Left ventricle myocardium inferior (tissue), 1 donor: Measurements from ENCODE around the gene ANO9. TPM values are rescaled to one million over a fixed set of nuclear protein-coding genes. Genes with fewer than 3 reads are reported as not detected.

Experiments
- DNase-seq: peaks from one replicate; pipeline ENCODE4 v3.0.0-alpha.2; 2020
- H3K27ac ChIP-seq: fragments of 200-600 bp; replicated peaks from 2 replicates; pipeline ENCODE4 v1.8.0; 2021
- H3K27me3 ChIP-seq: fragments of 200-600 bp; 2 replicates; pipeline ENCODE4 v1.8.0; 2021; ENCODE audit warnings: low read depth
- H3K36me3 ChIP-seq: fragments of 200-600 bp; 2 replicates; pipeline ENCODE4 v1.8.0; 2021
- H3K4me1 ChIP-seq: fragments of 200-600 bp; 2 replicates; pipeline ENCODE4 v1.8.0; 2021
- H3K4me3 ChIP-seq: fragments of 200-600 bp; 2 replicates; pipeline ENCODE4 v1.8.0; 2021; ENCODE audit warnings: mild to moderate bottlenecking, moderate library complexity
- H3K9me3 ChIP-seq: fragments of 200-600 bp; replicated peaks from 2 replicates; pipeline ENCODE4 v1.8.0; 2021
- CTCF ChIP-seq: fragments of 200-600 bp; IDR thresholded peaks from 2 replicates; pipeline ENCODE4 v1.8.0; 2021; ENCODE audit warnings: antibody characterized with exemption, mild to moderate bottlenecking, borderline replicate concordance
- intact Hi-C: fragments of 100-400 bp; cut with micrococcal nuclease; formaldehyde crosslinking; loops from one replicate; pipeline ENCODE4 v1.11.0; 2022
- total RNA-seq: library from RNA; stranded (reverse); fragmentation: NEBNext Ultra II Directional; extraction: Animal tissue kit (Norgen Biotek cat#: 25700); gene quantifications from one replicate; pipeline ENCODE4 v1.2.1, GENCODE V29; 2021
- donor health status: DM: no; HTN: yes; CAD: no; lungs with severe emphysema.

The ANO9 gene
- total RNA-seq, 1 donor from 2014 or later: 0.11 TPM

DNA sequence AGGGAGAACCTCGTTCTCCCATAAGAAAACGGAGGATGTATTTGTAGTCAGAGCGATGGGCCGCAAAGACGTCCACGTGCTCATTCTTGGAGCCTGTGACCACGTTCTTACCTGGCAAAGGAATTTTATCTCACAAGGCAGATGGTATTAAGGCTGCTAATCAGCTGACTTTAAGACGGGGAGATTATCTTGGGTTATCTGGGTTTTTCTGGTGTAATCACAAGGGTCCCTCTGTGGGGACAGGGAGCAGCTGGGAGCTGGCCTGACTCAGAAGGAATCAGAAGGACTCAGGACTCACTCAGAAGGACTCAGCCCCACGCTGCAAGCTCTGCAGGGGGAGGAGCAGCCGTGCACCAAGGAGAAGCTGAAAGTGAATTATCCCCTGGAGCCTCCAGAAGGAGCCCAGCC is 19.6 kb downstream of the ANO9 start:
- Histone ChIP-seq H3K27me3 (peaks cover 82% of the 10 kb centered on the region), H3K27ac (no peak overlapping the region), H3K4me3 (no peak overlapping the region), H3K36me3 (no peaks in the 10 kb centered on the region), H3K4me1 (peaks cover 7% of the 10 kb centered on the region), H3K9me3 (no peaks in the 10 kb centered on the region)
- intact Hi-C loops: no loop called here
- DNase-seq: no peak
- TF ChIP-seq CTCF: no peak

DNA sequence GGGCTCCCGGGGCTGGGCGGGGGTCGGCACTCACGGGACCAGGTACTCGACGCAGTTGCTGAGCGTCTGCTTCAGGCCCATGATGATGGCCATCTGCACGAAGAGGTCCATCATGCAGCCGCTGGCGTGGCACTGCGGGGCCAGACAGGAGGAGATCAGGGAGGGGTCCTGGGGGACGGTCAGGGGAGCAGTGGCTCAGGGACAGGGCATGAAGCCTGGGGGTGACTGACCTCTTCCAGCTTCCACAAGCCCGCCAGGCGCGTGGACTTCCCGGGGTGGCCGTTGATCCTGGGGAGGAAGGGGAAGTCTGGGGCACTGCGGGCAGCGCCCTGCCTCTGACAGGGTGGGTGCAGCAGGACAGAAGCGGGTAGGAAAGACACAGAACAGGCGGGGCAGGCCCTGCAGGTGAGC is 20.9 kb downstream of the ANO9 start:
- DNase-seq: no peak
- intact Hi-C loops: no loop called here
- Histone ChIP-seq H3K4me3 (no peak overlapping the region), H3K27me3 (peaks cover 82% of the 10 kb centered on the region), H3K27ac (no peak overlapping the region), H3K4me1 (peaks cover 21% of the 10 kb centered on the region), H3K36me3 (no peaks in the 10 kb centered on the region), H3K9me3 (no peaks in the 10 kb centered on the region)
- no peak for TF ChIP-seq CTCF

DNA sequence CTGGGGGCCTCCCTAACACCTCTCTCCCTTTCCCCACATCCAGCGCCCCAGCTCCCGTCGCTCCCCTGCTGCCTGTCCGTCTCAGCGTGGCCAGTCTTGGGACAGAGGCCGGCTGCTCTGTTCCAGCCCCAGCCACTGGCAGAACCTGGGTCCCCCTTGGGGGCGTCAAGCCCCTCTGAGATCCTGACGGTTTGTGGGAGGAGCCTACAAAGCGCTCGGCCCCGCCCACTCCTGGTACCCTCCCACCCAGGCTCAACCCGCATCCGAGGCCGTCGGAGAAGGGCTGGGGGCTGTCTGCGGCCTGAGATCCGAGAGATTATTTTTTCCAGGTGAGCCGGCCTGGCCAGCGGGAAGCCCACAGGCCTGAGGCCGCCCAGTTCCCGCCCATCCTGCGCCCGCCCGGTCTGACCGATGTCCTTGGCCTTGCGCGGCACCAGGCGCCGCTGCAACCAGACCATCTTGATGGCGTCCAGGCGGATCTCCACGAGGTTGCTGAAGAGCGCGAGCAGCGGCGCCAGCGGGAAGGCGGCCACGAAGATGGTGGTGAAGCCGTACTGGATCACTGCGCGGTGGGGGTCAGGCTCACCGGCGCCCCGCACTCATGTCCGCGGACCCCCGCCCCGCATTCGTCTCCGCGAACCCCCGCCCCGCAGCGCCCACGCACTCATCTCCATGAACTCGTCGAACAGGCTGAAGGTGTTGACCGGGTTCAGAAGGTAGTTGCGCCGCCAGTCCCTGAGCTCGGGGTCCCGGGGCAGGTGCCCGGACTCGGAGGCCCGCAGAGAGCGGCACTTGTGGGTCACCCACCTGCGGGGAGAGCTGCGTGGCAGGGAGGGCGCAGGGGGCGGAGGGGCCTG is 21.5 kb downstream of the ANO9 start:
- Histone ChIP-seq H3K4me1 (peaks cover 27% of the 10 kb centered on the region), H3K27ac (no peak overlapping the region), H3K9me3 (no peaks in the 10 kb centered on the region), H3K4me3 (no peak overlapping the region), H3K36me3 (no peaks in the 10 kb centered on the region), H3K27me3 (peaks cover 86% of the 10 kb centered on the region)
- intact Hi-C loops: no loop called here
- DNase-seq: no peak
- TF ChIP-seq CTCF: no peak

DNA sequence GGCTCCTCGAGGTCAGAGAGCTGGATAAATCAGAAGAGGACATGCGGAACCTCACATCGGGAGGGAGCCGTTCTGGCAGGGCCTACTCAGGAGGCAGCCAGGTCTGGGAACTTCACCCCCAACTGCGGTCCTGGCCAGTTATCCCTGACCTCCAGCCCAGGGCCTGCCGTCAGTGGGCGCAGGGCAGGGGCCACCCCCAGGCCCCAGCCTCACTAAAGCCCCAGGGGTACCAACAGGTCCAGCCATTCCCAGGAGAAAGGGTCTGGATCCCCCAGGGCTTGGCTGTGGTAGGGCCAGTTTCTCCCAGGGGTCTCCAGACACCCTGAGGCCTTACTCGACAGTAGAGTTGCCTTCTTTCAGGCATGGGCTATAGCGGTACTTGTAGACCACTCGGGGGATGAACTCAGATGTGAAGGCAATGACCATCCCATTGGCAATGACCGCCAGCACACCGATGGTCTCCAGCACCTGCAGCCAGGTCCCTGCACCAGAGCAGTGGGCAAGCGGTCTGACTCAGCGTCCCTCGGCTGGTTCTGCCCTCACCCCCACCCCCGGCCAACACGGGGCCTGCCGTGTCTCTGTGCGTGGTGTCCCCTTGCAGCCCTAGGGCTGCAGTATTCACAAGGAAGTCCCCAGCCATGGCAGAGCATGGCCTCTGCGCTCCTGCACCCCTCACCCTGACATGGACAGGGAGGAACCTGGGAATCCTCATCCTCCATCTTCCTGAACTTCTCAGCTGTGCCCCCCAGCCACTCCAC is 22.4 kb downstream of the ANO9 start:
- H3K4me1 ChIP-seq: peaks cover 27% of the 10 kb centered on the region
- H3K9me3 ChIP-seq: no peaks in the 10 kb centered on the region
- TF ChIP-seq CTCF: no peak
- intact Hi-C loops: no loop called here
- H3K4me3 ChIP-seq: no peak overlapping the region
- no peaks in the 10 kb centered on the region for H3K36me3 ChIP-seq
- no peak for DNase-seq
- H3K27me3 ChIP-seq: peaks cover 89% of the 10 kb centered on the region
- no peak overlapping the region for H3K27ac ChIP-seq

DNA sequence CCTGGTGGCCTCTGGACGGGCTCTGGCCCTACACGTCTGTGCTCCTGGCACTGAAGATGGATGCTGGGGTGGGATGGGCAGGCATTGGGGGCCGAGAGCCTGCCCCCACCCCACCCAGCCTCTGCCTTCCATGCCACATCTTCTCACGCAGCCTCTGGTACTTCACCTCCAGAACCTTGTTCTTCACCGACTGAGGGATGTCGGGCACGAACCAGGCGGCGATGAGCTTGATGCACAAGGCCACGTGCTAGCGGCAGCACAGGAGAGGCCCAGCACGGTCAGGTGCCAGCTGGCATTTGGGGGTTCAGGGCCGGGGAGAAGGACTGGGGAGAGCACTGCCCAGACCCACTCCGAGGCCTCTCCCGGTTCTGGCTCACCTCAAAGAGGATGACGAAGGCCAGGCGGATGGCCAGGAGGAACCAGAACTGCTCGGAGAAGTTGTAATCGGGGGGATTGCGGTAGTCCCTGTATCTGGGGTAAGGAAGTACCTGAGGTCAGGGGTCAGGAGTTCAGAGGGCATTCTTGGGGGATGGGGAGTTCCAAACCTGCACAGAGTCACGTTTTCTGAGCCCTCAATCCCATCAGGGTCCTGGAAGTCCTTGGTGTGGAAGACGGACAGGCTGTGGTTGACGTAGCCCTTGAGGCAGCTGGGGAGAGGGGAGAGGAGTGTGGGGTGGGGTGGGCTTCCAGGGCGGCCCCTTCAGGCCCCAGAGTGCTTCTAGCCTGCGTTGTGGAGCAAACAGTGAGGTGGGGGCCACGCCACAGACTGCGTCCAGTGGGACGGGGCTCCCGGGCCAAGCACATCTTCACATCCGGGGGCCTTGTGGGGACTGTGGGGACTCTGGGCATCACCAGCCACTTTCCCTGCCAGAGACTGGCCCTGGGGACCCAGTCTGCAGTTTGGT is 23.2 kb downstream of the ANO9 start:
- Histone ChIP-seq H3K9me3 (no peaks in the 10 kb centered on the region), H3K4me3 (no peak overlapping the region), H3K27me3 (peaks cover 84% of the 10 kb centered on the region), H3K27ac (no peak overlapping the region), H3K4me1 (peaks cover 27% of the 10 kb centered on the region), H3K36me3 (no peaks in the 10 kb centered on the region)
- intact Hi-C loops: no loop called here
- DNase-seq: no peak
- TF ChIP-seq CTCF: no peak
